ENCODE data around the gene SGCA. TPM values are rescaled to one million over a fixed set of nuclear protein-coding genes. Genes with fewer than 3 reads are reported as not detected.

Gene SGCA
- polyA plus RNA-seq, 1 donor (not counting 4 experiments of a cell fraction or from before 2014, with no cell fraction given), result not detected

DNA sequence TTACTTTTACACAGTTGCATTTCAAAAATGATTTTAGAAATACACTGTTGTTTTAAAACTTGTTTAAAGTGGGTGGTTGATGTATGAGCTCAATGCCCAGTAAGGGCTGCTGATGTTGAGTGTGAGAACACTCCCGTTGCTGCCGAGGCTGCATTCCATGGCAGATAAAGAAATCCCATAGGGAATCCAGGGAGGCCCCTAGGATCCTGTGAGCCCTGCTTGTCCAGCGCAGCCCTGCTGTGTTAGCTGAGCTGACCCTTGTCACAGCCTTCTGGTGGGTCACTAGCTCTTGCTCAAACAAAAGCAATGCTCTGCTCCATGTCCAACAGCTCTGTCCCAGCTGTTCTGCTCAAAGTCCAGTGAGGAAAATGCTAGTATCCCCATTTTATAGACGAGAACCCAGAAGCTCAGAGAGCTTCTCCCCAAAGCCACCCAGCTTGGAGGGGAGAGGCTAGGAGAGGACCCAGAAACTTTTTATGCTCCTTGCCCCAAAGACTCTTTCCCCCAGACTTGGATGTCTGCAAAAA, 54.2 kb downstream of the SGCA start:
- Histone ChIP-seq H3K4me3 (ENCODE audit: control insufficient read depth in 2 of 3, extremely low read depth in 1 of 3, insufficient read depth in 2 of 3, low read depth in 1 of 3, low read length in 3 of 3) (no peak overlapping the region), H3K9ac (ENCODE audit: control insufficient read depth, extremely low read depth, insufficient read depth, low read length) (no peak overlapping the region), H3K36me3 (ENCODE audit: control insufficient read depth in 2 of 2, extremely low read depth in 1 of 2, insufficient read depth in 2 of 2, low read length in 2 of 2) (no peaks in the 10 kb centered on the region), H3K27ac (ENCODE audit: control insufficient read depth, insufficient read depth, low read length) (no peak overlapping the region), H3K9me1 (ENCODE audit: control insufficient read depth, extremely low read depth, insufficient read depth, low read length) (no peaks in the 10 kb centered on the region), H3K4me2 (ENCODE audit: control insufficient read depth, extremely low read depth, insufficient read depth, low read depth, low read length) (peak overlapping the region; percentile 33), H3K79me2 (ENCODE audit: control insufficient read depth, insufficient read depth, low read length) (no peaks in the 10 kb centered on the region), H3K4me1 (ENCODE audit: control insufficient read depth, extremely low read depth, insufficient read depth, low read length) (peaks cover 31% of the 10 kb centered on the region), H3K9me3 (ENCODE audit: control insufficient read depth, low read depth, low read length) (no peaks in the 10 kb centered on the region), H4K20me1 (ENCODE audit: control insufficient read depth, extremely low read depth, insufficient read depth, low read length) (no peaks in the 10 kb centered on the region), H2AFZ (ENCODE audit: control insufficient read depth, low read length) (no peak overlapping the region), H3K27me3 (ENCODE audit: control insufficient read depth, extremely low read depth, insufficient read depth, low read length) (no peaks in the 10 kb centered on the region)
- DNase-seq (ENCODE audit: low read depth, low spot score), result no peak
- no peak for FAIRE-seq
- TF ChIP-seq EZH2 (IDR thresholded peaks at IDR 0.05; ENCODE audit: low read length), result no peak
- TF ChIP-seq, protein P1, sequence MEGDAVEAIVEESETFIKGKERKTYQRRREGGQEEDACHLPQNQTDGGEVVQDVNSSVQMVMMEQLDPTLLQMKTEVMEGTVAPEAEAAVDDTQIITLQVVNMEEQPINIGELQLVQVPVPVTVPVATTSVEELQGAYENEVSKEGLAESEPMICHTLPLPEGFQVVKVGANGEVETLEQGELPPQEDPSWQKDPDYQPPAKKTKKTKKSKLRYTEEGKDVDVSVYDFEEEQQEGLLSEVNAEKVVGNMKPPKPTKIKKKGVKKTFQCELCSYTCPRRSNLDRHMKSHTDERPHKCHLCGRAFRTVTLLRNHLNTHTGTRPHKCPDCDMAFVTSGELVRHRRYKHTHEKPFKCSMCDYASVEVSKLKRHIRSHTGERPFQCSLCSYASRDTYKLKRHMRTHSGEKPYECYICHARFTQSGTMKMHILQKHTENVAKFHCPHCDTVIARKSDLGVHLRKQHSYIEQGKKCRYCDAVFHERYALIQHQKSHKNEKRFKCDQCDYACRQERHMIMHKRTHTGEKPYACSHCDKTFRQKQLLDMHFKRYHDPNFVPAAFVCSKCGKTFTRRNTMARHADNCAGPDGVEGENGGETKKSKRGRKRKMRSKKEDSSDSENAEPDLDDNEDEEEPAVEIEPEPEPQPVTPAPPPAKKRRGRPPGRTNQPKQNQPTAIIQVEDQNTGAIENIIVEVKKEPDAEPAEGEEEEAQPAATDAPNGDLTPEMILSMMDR (optimal IDR thresholded peaks at IDR 0.05 in 1 of 3, IDR thresholded peaks at IDR 0.05 in 1 of 3, conservative IDR thresholded peaks at IDR 0.05 in 1 of 3; ENCODE audit: extremely low read depth in 1 of 3, insufficient read depth in 2 of 3, low read length in 3 of 3), result no peak
- dilution Hi-C loops (cut with MboI; ENCODE audit: extremely low pct_ligation_motif_present, low sequenced_read_pairs), result no loop called here

DNA sequence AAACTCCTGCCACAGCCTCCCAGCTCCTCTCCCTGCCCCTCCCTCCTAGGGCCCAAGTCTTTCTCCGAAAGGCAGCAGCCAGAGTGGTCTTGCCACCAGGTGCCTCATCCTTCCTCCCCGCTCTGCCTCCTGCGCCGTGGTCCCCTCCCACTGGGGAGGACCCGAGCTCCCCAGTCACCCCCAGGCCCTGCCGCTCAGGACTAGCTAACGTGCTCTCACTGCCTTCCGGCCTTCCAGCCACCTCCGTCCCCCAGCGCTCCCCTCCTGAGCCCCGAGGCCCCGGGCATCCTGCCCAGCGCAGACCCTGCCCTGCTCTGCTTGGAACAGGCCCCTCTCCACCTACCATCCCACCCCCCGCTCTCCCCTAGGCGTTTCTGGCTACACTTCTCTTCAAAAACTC, 55.0 kb downstream of the SGCA start:
- Histone ChIP-seq H3K79me2 (ENCODE audit: control insufficient read depth, insufficient read depth, low read length) (no peaks in the 10 kb centered on the region), H4K20me1 (ENCODE audit: control insufficient read depth, extremely low read depth, insufficient read depth, low read length) (no peaks in the 10 kb centered on the region), H3K27ac (ENCODE audit: control insufficient read depth, insufficient read depth, low read length) (no peak overlapping the region), H2AFZ (ENCODE audit: control insufficient read depth, low read length) (no peak overlapping the region), H3K9me3 (ENCODE audit: control insufficient read depth, low read depth, low read length) (peaks cover 2% of the 10 kb centered on the region), H3K4me3 (ENCODE audit: control insufficient read depth in 2 of 3, extremely low read depth in 1 of 3, insufficient read depth in 2 of 3, low read depth in 1 of 3, low read length in 3 of 3) (no peak overlapping the region), H3K9me1 (ENCODE audit: control insufficient read depth, extremely low read depth, insufficient read depth, low read length) (no peaks in the 10 kb centered on the region), H3K4me2 (ENCODE audit: control insufficient read depth, extremely low read depth, insufficient read depth, low read depth, low read length) (no peak overlapping the region), H3K4me1 (ENCODE audit: control insufficient read depth, extremely low read depth, insufficient read depth, low read length) (peaks cover 31% of the 10 kb centered on the region), H3K36me3 (ENCODE audit: control insufficient read depth in 2 of 2, extremely low read depth in 1 of 2, insufficient read depth in 2 of 2, low read length in 2 of 2) (no peaks in the 10 kb centered on the region), H3K9ac (ENCODE audit: control insufficient read depth, extremely low read depth, insufficient read depth, low read length) (no peak overlapping the region), H3K27me3 (ENCODE audit: control insufficient read depth, extremely low read depth, insufficient read depth, low read length) (no peaks in the 10 kb centered on the region)
- FAIRE-seq (no peak), DNase-seq (ENCODE audit: low read depth, low spot score) (no peak)
- dilution Hi-C loops (cut with MboI; ENCODE audit: extremely low pct_ligation_motif_present, low sequenced_read_pairs), result no loop called here
- no peak for TF ChIP-seq EZH2 (IDR thresholded peaks at IDR 0.05; ENCODE audit: low read length)
- TF ChIP-seq, protein P1 (optimal IDR thresholded peaks at IDR 0.05 in 1 of 3, IDR thresholded peaks at IDR 0.05 in 1 of 3, conservative IDR thresholded peaks at IDR 0.05 in 1 of 3; ENCODE audit: extremely low read depth in 1 of 3, insufficient read depth in 2 of 3, low read length in 3 of 3), result no peak

Measured in keratinocyte (primary cell).